LNCAP (cell line): ENCODE measurements around the gene TMPRSS11A.

Source experiments
- TF ChIP-seq, protein P1 (sequence below): fragments of 450-650 bp; IDR thresholded peaks from 2 replicates; pipeline ENCODE4 v1.5.1; 2017; ENCODE audit warnings: mild to moderate bottlenecking

TMPRSS11A gene

DNA sequence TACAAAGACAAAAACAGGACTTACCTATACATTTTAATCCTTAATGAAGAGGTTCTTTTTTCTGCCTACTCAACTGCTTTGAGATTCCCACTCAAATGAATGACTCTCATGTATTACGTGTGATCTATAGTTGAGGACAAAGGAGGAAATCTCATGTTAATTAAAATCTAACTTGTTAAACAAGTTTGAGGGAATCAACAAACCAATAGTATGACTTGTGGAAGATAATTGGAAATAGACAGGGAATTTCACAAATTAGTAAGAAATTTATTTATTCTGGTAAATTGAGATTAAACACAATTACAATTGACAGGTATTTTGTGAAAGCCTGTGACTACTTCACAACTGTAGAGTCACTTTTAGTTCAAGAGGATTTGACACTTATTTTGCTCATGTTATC is 79.4 kb downstream of the TMPRSS11A start, which contains the start of gene TMPRSS11D:
TMPRSS11D (minus strand) TSS at position 101 of the 400 bp plus-strand sequence; CDS start at position 32, 69 bp downstream.
- TF ChIP-seq, protein P1, sequence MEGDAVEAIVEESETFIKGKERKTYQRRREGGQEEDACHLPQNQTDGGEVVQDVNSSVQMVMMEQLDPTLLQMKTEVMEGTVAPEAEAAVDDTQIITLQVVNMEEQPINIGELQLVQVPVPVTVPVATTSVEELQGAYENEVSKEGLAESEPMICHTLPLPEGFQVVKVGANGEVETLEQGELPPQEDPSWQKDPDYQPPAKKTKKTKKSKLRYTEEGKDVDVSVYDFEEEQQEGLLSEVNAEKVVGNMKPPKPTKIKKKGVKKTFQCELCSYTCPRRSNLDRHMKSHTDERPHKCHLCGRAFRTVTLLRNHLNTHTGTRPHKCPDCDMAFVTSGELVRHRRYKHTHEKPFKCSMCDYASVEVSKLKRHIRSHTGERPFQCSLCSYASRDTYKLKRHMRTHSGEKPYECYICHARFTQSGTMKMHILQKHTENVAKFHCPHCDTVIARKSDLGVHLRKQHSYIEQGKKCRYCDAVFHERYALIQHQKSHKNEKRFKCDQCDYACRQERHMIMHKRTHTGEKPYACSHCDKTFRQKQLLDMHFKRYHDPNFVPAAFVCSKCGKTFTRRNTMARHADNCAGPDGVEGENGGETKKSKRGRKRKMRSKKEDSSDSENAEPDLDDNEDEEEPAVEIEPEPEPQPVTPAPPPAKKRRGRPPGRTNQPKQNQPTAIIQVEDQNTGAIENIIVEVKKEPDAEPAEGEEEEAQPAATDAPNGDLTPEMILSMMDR, result no peak

DNA sequence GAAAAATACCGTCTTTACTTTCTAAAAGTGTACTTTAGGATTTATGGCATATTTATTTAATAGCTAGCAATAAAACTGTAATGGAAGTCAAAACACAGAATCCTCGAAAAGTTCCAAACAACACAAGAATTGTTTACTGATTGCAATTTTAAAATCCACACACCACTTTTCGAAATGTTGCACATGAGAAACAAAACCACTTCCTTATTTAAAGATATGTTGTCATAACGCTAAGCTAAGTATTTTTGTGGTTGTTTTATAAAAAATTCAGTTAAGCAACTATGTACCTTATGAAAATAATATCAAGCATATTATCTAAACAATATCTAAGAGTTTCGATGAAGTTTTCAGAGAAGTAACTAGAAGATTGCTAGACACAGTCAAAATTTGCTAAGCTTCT is 79.8 kb downstream of the TMPRSS11A start:
- TF ChIP-seq, protein P1, result no peak

DNA sequence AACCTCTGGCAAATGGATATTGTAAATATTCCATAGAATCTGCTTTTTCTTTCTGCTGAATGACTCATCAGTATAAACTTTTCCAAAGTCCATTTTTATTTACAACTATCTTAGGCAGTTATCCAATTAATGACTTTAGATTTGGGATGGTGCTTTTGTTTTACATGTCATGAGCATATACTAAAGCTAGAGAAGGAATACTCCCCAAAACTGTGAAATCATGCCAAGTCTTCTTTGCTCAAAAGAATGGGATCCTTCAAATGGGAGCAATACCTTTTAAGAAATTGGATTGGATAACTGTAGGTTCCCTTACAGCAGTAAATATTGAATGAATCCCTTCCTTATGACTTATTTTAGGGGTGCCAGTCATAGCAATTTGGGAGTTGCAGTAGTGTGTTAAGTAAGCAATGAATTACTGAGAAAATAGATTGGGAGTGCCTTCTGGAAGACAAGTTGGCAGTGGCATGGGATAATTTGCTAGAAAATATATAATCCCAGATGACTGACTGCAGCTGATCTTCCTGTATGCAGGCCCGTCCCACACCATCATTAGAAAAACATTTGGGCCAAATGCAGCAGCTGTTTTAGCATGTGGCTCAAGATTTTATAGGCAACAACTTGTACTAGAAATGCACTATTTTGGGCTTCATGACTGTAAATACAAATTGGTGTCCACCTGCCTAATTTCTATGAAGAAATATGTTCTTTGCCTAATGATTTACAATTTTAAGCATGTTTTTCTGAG is 82.3 kb downstream of the TMPRSS11A start:
- TF ChIP-seq, protein P1, result no peak

DNA sequence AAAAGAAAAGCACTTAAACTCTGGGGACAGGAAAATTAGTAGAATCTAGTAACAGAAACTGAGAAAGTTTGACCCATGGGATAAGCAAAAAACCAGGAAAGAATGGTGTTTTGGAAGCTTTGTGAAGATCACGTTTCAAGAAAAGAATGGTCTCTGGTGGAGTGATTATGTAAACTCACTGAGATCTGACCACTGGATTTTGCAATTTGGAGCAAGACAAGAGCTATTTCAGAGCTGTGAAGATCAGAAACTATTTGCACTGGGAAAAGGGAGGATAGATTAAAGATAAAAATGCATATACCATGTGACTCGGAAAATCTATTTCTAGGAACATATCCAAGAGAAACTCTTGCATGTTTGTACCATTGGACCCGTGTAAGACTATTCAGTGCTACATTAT is 83.8 kb downstream of the TMPRSS11A start:
- TF ChIP-seq, protein P1, result no peak

DNA sequence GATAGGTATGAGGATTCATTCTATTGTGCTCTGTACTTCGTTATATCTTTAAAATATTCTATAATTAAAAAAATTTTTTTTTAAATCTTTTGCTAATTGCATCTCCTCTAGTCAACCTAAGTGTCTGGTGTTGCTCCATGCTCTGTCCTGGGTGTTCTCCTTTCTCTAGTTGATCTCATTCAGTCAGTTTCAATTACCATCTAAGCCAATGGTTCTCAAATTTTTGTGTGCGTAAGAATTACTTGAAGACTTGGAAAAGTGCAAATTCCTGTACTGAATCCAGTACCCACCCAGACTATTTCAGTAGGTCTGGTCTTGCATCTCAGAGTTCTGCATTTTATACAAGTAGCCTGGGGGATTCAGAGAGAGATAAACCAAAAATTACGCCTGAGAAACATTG is 86.2 kb downstream of the TMPRSS11A start:
- TF ChIP-seq, protein P1, result no peak

DNA sequence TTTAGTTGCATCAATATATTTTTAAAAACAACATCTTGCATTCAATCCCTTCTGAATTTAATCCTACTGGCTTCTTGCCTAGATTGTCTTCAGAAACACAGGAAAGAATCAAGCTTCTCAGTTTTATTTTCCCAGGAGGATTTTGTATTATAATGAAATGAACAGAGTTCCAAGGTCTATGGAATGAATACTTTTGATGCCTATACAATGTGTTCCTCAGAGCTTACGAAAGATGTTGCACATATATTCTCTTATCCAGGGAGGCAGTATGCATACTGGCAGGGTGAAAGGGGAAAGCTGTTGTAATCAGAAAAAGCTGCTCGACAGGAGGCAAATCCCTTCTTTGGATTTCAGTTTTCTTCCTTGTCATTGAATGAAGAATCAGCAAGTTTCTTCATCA is 88.3 kb downstream of the TMPRSS11A start:
- TF ChIP-seq, protein P1, result no peak

DNA sequence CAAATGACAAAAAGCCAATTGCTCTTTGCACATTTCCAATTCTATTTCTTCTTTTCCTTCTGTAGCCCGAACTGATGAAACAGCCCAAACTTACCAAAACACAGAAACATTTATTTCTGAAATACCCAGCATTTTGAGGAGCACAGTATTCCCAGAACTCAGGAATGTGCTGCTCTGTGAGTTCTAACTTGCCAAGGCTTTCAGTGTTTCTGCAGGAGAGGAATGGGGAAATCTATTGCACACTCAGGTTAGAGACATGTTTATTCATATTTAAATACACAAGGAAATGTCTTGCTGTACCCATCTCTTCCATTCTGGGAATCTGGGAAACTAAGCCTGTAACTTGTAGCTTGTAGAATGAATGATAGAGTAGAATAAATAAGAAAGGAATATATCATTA is 90.2 kb downstream of the TMPRSS11A start:
- TF ChIP-seq, protein P1, result no peak
